ENCODE data around the gene SZRD1. TPM values are rescaled to one million over a fixed set of nuclear protein-coding genes. Genes with fewer than 3 reads are reported as not detected.

The SZRD1 gene
- polyA plus RNA-seq, 2 of the 4 experiments (the other 2 are of a cell fraction) = 56.8 to 91.9 TPM

DNA sequence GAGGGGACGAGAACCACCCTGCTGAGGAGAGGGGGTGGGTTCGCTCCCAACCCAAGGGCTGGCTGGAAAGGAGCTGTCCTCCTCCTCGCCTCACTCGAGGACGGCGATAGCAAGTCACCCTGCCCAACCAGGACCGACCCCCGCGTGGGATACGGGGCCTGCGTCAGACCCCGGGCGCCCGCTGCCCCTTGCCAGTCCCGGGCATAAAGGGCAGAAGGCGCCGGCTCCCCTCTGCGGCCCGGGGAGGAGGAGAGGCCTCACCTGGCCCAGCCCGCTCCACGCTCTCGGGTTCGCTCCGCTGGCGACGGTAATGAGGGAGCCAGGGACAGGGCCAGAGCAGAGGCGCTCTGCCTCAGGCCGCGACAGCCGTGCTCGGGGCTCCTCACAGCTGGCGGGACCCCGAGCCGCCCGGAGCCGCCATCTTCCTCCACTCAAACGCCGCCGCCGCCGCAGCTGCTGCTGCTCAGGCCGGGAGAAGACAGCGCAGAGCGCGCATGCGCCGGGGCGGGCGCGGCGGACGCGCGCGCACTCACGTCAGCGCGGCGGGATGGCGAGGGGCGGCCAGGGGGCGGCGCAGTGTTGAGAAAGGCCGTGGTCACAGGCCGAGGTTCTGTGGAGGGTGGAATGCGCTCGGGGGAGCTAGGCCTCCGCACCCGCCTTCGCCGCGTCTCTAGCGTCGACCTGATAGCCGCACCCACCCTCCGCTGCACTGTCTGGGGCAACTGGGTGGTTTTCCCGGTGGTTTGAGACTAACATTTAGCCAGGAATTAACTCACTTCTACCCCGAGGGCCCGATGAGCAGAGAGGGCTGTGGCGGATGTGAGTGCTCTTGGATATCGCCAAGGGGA lies 14.8 kb upstream of the SZRD1 start, which contains the start of gene FBXO42:
Gene FBXO42 (minus strand): TSS at position 487 of the 848 bp plus-strand sequence. CDS start 37,062 bp downstream, outside the sequence.
- POLR2A ChIA-PET = interaction anchor here (0.8 to 1.2 kb wide), 2 partner anchors 15 to 27 kb away, joined by 3 to 5 read pairs; partner anchors contain the start of gene SZRD1
- 0% methylated on average over 12 of the region's 81 CpGs for WGBS (ENCODE audit: missing lambda C conversion rate)
- TF ChIP-seq CHD4 (IDR thresholded peaks at IDR 0.05; ENCODE audit: borderline replicate concordance) (no peak), NPAS2 (CRISPR knock-in tag; IDR thresholded peaks at IDR 0.05; ENCODE audit: borderline replicate concordance) (no peak), HEYL (CRISPR knock-in tag; IDR thresholded peaks at IDR 0.05) (no peak), MYC (IDR thresholded peaks at IDR 0.05; ENCODE audit: borderline replicate concordance, low read length) (no peak), JUNB (IDR thresholded peaks at IDR 0.05) (no peak), GATA3 (IDR thresholded peaks at IDR 0.05; ENCODE audit: borderline replicate concordance) (no peak), ZNF302 (CRISPR knock-in tag; IDR thresholded peaks at IDR 0.05) (no peak), CEBPB (IDR thresholded peaks at IDR 0.05) (no peak), FOSL2 (IDR thresholded peaks at IDR 0.05) (no peak), FOSL2 (CRISPR knock-in tag; IDR thresholded peaks at IDR 0.05) (no peak), EP300 (IDR thresholded peaks at IDR 0.05) (no peak), ESRRA (IDR thresholded peaks at IDR 0.05; ENCODE audit: borderline replicate concordance, low read length) (no peak), RFX5 (IDR thresholded peaks at IDR 0.05) (no peak), ELK1 (IDR thresholded peaks at IDR 0.05; ENCODE audit: low read depth, low read length) (no peak), CBX8 (IDR thresholded peaks at IDR 0.05) (no peak), FOXS1 (CRISPR knock-in tag; IDR thresholded peaks at IDR 0.05) (no peak), HOXB13 (CRISPR knock-in tag; IDR thresholded peaks at IDR 0.05; ENCODE audit: low read depth) (no peak), SREBF2 (IDR thresholded peaks at IDR 0.05) (no peak), EHMT2 (IDR thresholded peaks at IDR 0.05; ENCODE audit: low read depth) (no peak), CBX2 (IDR thresholded peaks at IDR 0.05; ENCODE audit: borderline replicate concordance, low read depth) (no peak), ZC3H11A (IDR thresholded peaks at IDR 0.05) (no peak), ZFP36 (IDR thresholded peaks at IDR 0.05; ENCODE audit: borderline replicate concordance, partially characterized antibody) (no peak), NR3C1 (IDR thresholded peaks at IDR 0.05) (no peak), HDAC2 (IDR thresholded peaks at IDR 0.05) (no peak), MAX (IDR thresholded peaks at IDR 0.05) (peak; percentile 52), RCOR1 (IDR thresholded peaks at IDR 0.05; ENCODE audit: low read depth, low read length) (no peak), JUN (IDR thresholded peaks at IDR 0.05) (peak in 1 of 2 experiments; percentile 77; a peak in 3 of 5 replicates), PHF8 (IDR thresholded peaks at IDR 0.05; ENCODE audit: borderline replicate concordance, low read depth) (peak; percentile 40), MAFK (IDR thresholded peaks at IDR 0.05; ENCODE audit: partially characterized antibody) (no peak), RAD21 (conservative IDR thresholded peaks at IDR 0.05 in 1 of 2, IDR thresholded peaks at IDR 0.05 in 1 of 2) (0 out of 5 replicates have a peak, but pooled peaks of 1 of the 2 experiments have one; percentile 11), NFE2L2 (conservative IDR thresholded peaks at IDR 0.05; ENCODE audit: low read length) (no peak), ZSCAN20 (CRISPR knock-in tag; IDR thresholded peaks at IDR 0.05) (no peak), RNF2 (IDR thresholded peaks at IDR 0.05; ENCODE audit: borderline replicate concordance, low read depth) (no peak), EHF (CRISPR knock-in tag; IDR thresholded peaks at IDR 0.05) (no peak), HOXA7 (CRISPR knock-in tag; IDR thresholded peaks at IDR 0.05) (no peak)
- TF ChIP-seq, protein P1, sequence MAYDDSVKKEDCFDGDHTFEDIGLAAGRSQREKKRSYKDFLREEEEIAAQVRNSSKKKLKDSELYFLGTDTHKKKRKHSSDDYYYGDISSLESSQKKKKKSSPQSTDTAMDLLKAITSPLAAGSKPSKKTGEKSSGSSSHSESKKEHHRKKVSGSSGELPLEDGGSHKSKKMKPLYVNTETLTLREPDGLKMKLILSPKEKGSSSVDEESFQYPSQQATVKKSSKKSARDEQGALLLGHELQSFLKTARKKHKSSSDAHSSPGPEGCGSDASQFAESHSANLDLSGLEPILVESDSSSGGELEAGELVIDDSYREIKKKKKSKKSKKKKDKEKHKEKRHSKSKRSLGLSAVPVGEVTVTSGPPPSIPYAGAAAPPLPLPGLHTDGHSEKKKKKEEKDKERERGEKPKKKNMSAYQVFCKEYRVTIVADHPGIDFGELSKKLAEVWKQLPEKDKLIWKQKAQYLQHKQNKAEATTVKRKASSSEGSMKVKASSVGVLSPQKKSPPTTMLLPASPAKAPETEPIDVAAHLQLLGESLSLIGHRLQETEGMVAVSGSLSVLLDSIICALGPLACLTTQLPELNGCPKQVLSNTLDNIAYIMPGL (CRISPR knock-in tag; IDR thresholded peaks at IDR 0.05; ENCODE audit: borderline replicate concordance) = no peak
- TF ChIP-seq, protein P2, sequence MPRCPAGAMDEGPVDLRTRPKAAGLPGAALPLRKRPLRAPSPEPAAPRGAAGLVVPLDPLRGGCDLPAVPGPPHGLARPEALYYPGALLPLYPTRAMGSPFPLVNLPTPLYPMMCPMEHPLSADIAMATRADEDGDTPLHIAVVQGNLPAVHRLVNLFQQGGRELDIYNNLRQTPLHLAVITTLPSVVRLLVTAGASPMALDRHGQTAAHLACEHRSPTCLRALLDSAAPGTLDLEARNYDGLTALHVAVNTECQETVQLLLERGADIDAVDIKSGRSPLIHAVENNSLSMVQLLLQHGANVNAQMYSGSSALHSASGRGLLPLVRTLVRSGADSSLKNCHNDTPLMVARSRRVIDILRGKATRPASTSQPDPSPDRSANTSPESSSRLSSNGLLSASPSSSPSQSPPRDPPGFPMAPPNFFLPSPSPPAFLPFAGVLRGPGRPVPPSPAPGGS (IDR thresholded peaks at IDR 0.05) = 0 out of 3 replicates have a peak, but pooled peaks have one; percentile 52
- TF ChIP-seq, protein P3, sequence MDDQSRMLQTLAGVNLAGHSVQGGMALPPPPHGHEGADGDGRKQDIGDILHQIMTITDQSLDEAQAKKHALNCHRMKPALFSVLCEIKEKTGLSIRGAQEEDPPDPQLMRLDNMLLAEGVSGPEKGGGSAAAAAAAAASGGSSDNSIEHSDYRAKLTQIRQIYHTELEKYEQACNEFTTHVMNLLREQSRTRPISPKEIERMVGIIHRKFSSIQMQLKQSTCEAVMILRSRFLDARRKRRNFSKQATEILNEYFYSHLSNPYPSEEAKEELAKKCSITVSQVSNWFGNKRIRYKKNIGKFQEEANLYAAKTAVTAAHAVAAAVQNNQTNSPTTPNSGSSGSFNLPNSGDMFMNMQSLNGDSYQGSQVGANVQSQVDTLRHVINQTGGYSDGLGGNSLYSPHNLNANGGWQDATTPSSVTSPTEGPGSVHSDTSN (IDR thresholded peaks at IDR 0.05) = 0 out of 2 replicates have a peak, but pooled peaks have one; percentile 7

More for the DNA sequence above, 14.8 kb upstream of the SZRD1 start, which contains the start of gene FBXO42:
- ATAC-seq (peak; percentile 93 to 94), FAIRE-seq (no peak), DNase-seq (ENCODE audit: low read depth in 1 of 2, low spot score in 1 of 2) (peak; percentile 68 to 87)
- Histone ChIP-seq H3K4me1 (peaks cover 36% of the 10 kb centered on the region), H3K4me3 (peak within 1 kb of the TSS; percentile 82), H3K27ac (peak within 1 kb of the TSS; percentile 96 to 99), H3K9me3 (no peaks in the 10 kb centered on the region), H3K4me2 (peak within 1 kb of the TSS; percentile 99)
- CTCF ChIA-PET = interaction anchor here (0.5 to 4.2 kb wide), 9 partner anchors 9 to 221 kb away, joined by 3 to 59 read pairs (median 3); no protein-coding TSS in a partner anchor
